ENCODE measurements around the gene FAM120B.
A peak's percentile ranks its signal among the peaks of the same experiment; 100 is the strongest.
"Not testable (repeated sequence)": the region's sequence is repeated elsewhere in the genome, so short reads cannot be mapped to it uniquely, and the experiment has no call there.

Gene FAM120B, protein sequence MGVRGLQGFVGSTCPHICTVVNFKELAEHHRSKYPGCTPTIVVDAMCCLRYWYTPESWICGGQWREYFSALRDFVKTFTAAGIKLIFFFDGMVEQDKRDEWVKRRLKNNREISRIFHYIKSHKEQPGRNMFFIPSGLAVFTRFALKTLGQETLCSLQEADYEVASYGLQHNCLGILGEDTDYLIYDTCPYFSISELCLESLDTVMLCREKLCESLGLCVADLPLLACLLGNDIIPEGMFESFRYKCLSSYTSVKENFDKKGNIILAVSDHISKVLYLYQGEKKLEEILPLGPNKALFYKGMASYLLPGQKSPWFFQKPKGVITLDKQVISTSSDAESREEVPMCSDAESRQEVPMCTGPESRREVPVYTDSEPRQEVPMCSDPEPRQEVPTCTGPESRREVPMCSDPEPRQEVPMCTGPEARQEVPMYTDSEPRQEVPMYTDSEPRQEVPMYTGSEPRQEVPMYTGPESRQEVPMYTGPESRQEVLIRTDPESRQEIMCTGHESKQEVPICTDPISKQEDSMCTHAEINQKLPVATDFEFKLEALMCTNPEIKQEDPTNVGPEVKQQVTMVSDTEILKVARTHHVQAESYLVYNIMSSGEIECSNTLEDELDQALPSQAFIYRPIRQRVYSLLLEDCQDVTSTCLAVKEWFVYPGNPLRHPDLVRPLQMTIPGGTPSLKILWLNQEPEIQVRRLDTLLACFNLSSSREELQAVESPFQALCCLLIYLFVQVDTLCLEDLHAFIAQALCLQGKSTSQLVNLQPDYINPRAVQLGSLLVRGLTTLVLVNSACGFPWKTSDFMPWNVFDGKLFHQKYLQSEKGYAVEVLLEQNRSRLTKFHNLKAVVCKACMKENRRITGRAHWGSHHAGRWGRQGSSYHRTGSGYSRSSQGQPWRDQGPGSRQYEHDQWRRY

GRCh38 chr6:170306324-170307079 is at the start of gene FAM120B:
Gene FAM120B, plus strand, starts transcription at chr6:170306758. Its CDS starts 10,633 bp downstream, at chr6:170317391.
- Mint-ChIP-seq H3K36me3 (ENCODE audit: low read depth) (peaks cover 17% of the 10 kb centered on the region), H3K4me3 (peak within 1 kb of the TSS; percentile 99), H3K27me3 (ENCODE audit: low read depth) (peaks cover 35% of the 10 kb centered on the region), H3K4me1 (ENCODE audit: low read depth) (peaks cover 31% of the 10 kb centered on the region), H3K27ac (peak within 1 kb of the TSS; percentile 97), H3K9me3 (peaks cover 3% of the 10 kb centered on the region)

- no peaks in the 10 kb centered on the region for H3K36me3 Mint-ChIP-seq (ENCODE audit: low read depth)
- no peaks in the 10 kb centered on the region for H3K4me1 Mint-ChIP-seq (ENCODE audit: low read depth)
- no peak overlapping the region for H3K4me3 Mint-ChIP-seq
- no peak overlapping the region for H3K27ac Mint-ChIP-seq
- H3K9me3 Mint-ChIP-seq: no peaks in the 10 kb centered on the region
- H3K27me3 Mint-ChIP-seq (ENCODE audit: low read depth): peaks cover 3% of the 10 kb centered on the region
These were observed 49.2 kb upstream of the FAM120B start for GRCh38 chr6:170257376-170257775.

GRCh38 chr6:170258407-170258806 is 48.2 kb upstream of the FAM120B start:
- H3K4me3 Mint-ChIP-seq: no peak overlapping the region
- no peak overlapping the region for H3K27ac Mint-ChIP-seq
- peaks cover 13% of the 10 kb centered on the region for H3K27me3 Mint-ChIP-seq (ENCODE audit: low read depth)
- no peaks in the 10 kb centered on the region for H3K36me3 Mint-ChIP-seq (ENCODE audit: low read depth)
- no peaks in the 10 kb centered on the region for H3K9me3 Mint-ChIP-seq
- no peaks in the 10 kb centered on the region for H3K4me1 Mint-ChIP-seq (ENCODE audit: low read depth)

DNA sequence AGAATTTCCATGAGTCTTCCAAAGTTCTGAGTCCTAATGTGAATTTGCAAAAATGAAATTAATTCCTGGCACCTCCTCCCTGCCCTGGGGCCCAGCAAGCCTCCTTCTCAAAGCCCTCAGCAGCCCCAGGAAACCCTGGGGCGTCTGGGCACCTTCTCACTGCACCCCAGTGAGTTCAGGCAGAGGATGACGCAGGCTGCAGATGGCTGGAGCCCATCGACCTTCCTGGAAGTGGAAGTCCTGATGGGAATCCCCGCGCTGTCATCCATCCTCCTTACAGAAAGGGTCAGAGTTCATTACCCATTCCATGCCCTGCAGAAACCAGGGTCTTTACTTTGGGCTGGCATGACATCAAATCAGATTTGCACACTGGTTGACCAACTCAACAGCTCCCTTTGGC is 47.3 kb upstream of the FAM120B start:
- Mint-ChIP-seq H3K4me1 (ENCODE audit: low read depth) (no peaks in the 10 kb centered on the region), H3K27me3 (ENCODE audit: low read depth) (peaks cover 17% of the 10 kb centered on the region), H3K36me3 (ENCODE audit: low read depth) (no peaks in the 10 kb centered on the region), H3K27ac (no peak overlapping the region), H3K9me3 (no peaks in the 10 kb centered on the region), H3K4me3 (no peak overlapping the region)

GRCh38 chr6:170260686-170261085 is 45.9 kb upstream of the FAM120B start:
- no peak overlapping the region for H3K27ac Mint-ChIP-seq
- H3K36me3 Mint-ChIP-seq (ENCODE audit: low read depth): no peaks in the 10 kb centered on the region
- no peaks in the 10 kb centered on the region for H3K4me1 Mint-ChIP-seq (ENCODE audit: low read depth)
- H3K9me3 Mint-ChIP-seq: no peaks in the 10 kb centered on the region
- peaks cover 21% of the 10 kb centered on the region for H3K27me3 Mint-ChIP-seq (ENCODE audit: low read depth)
- H3K4me3 Mint-ChIP-seq: no peak overlapping the region

GRCh38 chr6:170261643-170262488 is 44.7 kb upstream of the FAM120B start:
- peaks cover 29% of the 10 kb centered on the region for H3K27me3 Mint-ChIP-seq (ENCODE audit: low read depth)
- no peaks in the 10 kb centered on the region for H3K36me3 Mint-ChIP-seq (ENCODE audit: low read depth)
- no peak overlapping the region for H3K4me3 Mint-ChIP-seq
- no peaks in the 10 kb centered on the region for H3K9me3 Mint-ChIP-seq
- H3K4me1 Mint-ChIP-seq (ENCODE audit: low read depth): no peaks in the 10 kb centered on the region
- H3K27ac Mint-ChIP-seq: no peak overlapping the region

DNA sequence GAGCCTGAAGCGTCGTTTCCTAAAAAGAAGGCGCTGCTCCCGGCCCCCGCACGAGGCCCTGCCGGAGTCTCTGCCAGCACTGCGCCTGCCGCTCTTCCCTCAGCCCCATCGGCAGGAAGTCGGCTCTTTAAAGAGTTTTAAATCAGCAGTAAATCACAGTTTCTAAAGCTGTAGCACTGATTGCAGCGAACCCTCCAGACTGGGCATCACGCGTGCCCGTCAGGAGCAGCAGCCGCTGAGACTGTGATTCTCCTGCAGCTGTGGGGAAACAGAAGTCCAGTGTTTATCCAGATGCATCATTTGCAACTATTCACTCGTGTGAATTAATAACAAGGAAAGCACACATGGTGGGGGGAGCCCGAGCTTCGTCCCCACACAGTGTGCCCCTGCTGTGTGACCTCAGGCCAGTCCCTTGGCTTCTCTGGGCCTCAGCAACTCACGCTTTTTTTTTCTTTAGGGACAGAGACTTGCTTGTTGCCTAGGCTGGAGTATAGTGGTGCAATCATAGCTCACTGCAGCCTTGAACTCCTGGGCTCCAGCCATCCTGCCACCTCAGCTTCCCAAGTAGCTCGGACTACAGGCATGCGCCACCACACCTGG is 44.0 kb upstream of the FAM120B start:
- H3K27ac Mint-ChIP-seq: no peak overlapping the region
- no peaks in the 10 kb centered on the region for H3K9me3 Mint-ChIP-seq
- no peaks in the 10 kb centered on the region for H3K36me3 Mint-ChIP-seq (ENCODE audit: low read depth)
- H3K4me1 Mint-ChIP-seq (ENCODE audit: low read depth): no peaks in the 10 kb centered on the region
- H3K4me3 Mint-ChIP-seq: no peak overlapping the region
- H3K27me3 Mint-ChIP-seq (ENCODE audit: low read depth): peaks cover 29% of the 10 kb centered on the region

DNA sequence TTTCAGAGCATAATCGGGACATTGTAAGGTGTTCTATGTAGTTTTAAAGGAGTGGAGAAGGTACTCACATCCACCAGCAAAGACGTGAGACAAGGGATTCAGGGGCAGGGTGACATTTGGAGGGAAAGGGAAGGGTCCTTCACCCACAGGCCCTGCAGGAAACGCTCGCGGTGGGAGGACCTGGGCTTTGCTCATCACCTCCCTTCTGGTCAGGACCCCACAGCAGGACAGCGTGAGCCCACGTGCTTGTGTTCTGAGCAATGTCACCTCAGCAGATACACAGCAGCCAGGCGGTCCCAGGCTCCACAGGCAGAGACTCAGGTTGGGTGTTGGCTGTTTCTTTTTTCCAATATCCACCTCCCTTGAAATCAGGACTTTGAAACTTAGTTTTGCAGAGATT is 43.1 kb upstream of the FAM120B start:
- H3K9me3 Mint-ChIP-seq: no peaks in the 10 kb centered on the region
- H3K4me3 Mint-ChIP-seq: no peak overlapping the region
- no peak overlapping the region for H3K27ac Mint-ChIP-seq
- peaks cover 36% of the 10 kb centered on the region for H3K27me3 Mint-ChIP-seq (ENCODE audit: low read depth)
- no peaks in the 10 kb centered on the region for H3K36me3 Mint-ChIP-seq (ENCODE audit: low read depth)
- no peaks in the 10 kb centered on the region for H3K4me1 Mint-ChIP-seq (ENCODE audit: low read depth)

GRCh38 chr6:170264086-170264485 is 42.5 kb upstream of the FAM120B start:
- no peaks in the 10 kb centered on the region for H3K36me3 Mint-ChIP-seq (ENCODE audit: low read depth)
- H3K4me1 Mint-ChIP-seq (ENCODE audit: low read depth): no peaks in the 10 kb centered on the region
- H3K27me3 Mint-ChIP-seq (ENCODE audit: low read depth): peaks cover 32% of the 10 kb centered on the region
- no peak overlapping the region for H3K27ac Mint-ChIP-seq
- no peak overlapping the region for H3K4me3 Mint-ChIP-seq
- H3K9me3 Mint-ChIP-seq: no peaks in the 10 kb centered on the region

- peaks cover 37% of the 10 kb centered on the region for H3K27me3 Mint-ChIP-seq (ENCODE audit: low read depth)
- H3K4me1 Mint-ChIP-seq (ENCODE audit: low read depth); H3K27ac Mint-ChIP-seq: not testable (repeated sequence)
These were observed 41.9 kb upstream of the FAM120B start for GRCh38 chr6:170264644-170265043.

DNA sequence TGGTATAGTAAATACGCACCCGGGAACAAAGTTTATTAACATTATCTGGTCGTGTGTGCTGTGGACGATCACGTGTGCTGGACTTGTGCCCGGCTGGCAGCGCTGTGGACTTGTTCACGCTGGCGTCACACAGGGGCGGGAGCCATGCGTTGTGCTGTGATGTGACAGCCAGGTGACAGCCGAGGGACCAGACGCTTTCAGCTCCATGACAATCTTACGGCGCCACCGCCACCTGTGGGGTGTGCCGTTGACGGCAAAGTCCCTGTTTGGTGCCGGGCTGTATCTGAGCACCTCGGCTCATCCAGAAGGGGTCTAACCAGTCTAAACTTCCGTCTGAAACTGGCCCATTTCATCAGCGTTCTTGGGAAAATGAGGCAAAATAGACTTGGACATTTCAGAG is 40.9 kb upstream of the FAM120B start:
- Mint-ChIP-seq H3K27me3 (ENCODE audit: low read depth) (peaks cover 42% of the 10 kb centered on the region), H3K36me3 (ENCODE audit: low read depth) (no peaks in the 10 kb centered on the region), H3K27ac (no peak overlapping the region), H3K4me3 (no peak overlapping the region), H3K9me3 (no peaks in the 10 kb centered on the region), H3K4me1 (ENCODE audit: low read depth) (no peaks in the 10 kb centered on the region)

More at GRCh38 chr6:170264644-170265043, 41.9 kb upstream of the FAM120B start:
- not testable (repeated sequence) for H3K36me3 Mint-ChIP-seq (ENCODE audit: low read depth); H3K9me3 Mint-ChIP-seq; H3K4me3 Mint-ChIP-seq

DNA sequence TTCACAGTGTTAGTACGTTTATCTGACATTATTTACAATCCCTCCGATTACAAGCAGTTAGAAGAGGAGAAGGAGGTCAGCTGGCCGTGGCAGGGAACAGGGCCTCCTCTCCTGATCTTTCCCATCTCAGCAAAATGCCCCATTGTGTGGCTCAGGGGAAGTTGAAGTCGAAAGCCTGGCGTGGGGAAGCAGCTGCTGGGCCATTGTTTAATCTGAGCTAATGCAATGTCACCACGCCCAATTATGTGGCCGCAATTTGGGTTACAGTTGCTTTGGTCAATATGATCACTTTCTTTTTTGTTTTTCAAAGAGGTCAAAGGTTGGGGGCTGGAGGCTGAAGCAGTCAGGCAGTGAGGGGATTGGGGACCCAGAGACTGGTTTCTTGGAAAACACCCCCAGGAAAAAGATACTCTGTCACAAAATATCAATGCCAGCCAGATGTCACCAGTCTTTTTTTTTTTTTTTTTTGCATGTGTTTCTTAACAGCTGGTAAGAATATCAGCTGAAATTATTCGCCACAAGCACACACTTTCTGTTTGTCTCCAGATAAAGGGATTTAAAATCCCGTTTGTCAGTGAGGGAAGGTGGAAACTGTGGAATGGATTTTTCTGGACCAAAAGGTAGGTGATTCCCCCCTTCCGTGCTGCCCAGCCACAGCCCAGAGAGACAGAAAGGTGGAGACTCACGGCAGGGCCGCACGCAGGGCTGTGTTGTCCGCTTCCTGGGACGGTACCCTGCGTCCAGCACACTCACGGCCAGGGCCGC is 40.3 kb upstream of the FAM120B start:
- H3K27me3 Mint-ChIP-seq (ENCODE audit: low read depth): peaks cover 48% of the 10 kb centered on the region
- H3K4me3 Mint-ChIP-seq: no peak overlapping the region
- H3K36me3 Mint-ChIP-seq (ENCODE audit: low read depth): no peaks in the 10 kb centered on the region
- no peaks in the 10 kb centered on the region for H3K9me3 Mint-ChIP-seq
- no peak overlapping the region for H3K27ac Mint-ChIP-seq
- no peaks in the 10 kb centered on the region for H3K4me1 Mint-ChIP-seq (ENCODE audit: low read depth)

DNA sequence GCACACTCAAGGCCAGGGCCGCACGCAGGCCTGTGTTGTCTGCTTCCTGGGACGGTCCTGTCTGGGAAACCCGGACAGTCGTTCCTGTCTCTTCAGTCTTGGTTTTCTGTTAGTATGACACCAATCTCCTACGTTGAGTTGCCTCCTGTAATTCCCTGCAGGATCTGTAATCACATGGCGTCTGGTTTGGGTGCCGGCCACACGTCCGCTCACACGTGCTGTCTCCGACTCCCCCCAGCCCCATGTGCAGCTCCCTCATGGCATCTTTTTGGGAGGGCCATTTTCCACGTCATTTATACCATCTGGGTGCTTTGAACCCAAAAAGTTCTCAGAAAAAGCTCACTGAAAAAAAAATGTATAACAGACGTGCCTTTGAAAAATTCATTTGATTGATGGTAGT is 38.9 kb upstream of the FAM120B start:
- Mint-ChIP-seq H3K27ac (no peak overlapping the region), H3K4me1 (ENCODE audit: low read depth) (peaks cover 8% of the 10 kb centered on the region), H3K9me3 (no peaks in the 10 kb centered on the region), H3K27me3 (ENCODE audit: low read depth) (peaks cover 54% of the 10 kb centered on the region), H3K4me3 (no peak overlapping the region), H3K36me3 (ENCODE audit: low read depth) (no peaks in the 10 kb centered on the region)

Measured in T-helper 1 cell treated with Interleukin-12 subunit alpha and Interleukin-12 subunit beta and Interleukin-4 antibody, amounts not matched to agents 30 μg/mL and 1 μg/mL, for 36 hours (primary cell).